Tongue (tissue), 2 donors: ENCODE measurements around the gene CLCNKB. TPM values are rescaled to one million over a fixed set of nuclear protein-coding genes. Genes with fewer than 3 reads are reported as not detected.

Experiments used
- DNase-seq: peaks from one replicate; pipeline ENCODE4 v3.0.0-alpha.2; 2015
- total RNA-seq: library from RNA; depleted of rRNA; stranded (reverse); fragments of >200 nt; gene quantifications from one replicate; pipeline ENCODE4 v1.2.3, GENCODE V29; 2014

CLCNKB gene
- total RNA-seq, 1 donor from 2014 or later = 0.41 TPM

DNA sequence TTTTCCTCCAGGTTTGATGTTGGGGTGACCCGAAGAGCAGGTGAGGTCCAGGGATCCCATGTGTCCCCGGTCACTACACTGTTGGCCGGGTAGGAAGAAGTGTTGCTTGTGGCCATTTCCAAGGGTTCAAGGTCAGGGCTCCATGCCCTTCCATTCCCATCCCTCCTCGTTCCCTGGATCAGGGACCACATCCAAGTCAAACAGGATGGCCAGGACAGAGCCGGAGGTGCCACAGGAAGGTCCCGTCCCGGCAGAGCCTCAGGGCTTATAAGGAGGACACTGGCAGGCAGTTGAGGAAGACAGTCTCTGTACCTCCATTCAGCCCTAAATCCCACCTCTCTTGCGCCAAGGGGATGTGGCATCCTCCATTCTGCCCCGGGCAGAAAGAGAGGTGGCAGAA is 51.9 kb downstream of the CLCNKB start:
- no peak for DNase-seq

DNA sequence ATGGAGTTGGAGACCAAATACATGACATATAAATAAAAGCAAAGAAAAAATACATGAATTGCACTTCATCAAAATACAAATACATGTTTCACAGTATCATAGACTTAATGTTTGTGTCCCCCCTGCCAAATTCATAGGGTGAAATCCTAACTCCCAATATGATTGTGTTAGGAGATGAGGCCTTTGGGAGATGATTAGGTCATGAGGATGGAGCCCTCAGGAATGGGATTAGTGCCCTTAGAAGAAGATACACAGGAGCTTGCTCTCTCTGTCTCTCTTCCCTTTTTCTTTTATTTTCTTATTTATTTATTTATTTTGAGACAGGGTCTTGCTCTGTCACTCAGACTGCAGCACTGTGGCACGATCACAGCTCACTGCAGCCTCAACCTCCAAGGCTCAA is 55.8 kb downstream of the CLCNKB start:
- no peak for DNase-seq

DNA sequence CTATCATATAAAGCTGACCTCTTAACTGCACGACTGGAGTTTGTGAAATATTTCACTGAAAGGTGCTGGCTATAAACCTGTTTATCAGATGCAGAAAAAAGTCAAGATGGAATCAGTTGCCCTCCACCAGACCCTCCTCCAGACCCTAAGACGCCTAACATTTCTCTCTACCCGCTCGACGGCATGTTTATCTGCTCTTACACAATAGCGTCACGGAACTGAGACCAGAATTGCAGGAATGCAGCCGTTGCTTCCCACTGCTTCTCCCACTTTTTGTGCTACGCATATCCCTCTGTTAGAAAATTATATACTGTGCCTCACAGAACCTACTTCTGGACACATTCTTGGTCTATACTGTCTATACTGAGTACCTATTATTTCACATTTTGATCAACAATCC is 58.0 kb downstream of the CLCNKB start:
- no peak for DNase-seq

Other genes starting within 250 kb of the CLCNKB start
- gene UQCRHL, start 236.1 kb upstream of the CLCNKB start, total RNA-seq = 1.1 TPM
- 64.5 TPM for gene SPEN, start 196.1 kb upstream of the CLCNKB start, total RNA-seq
- gene ZBTB17, start 67.7 kb upstream of the CLCNKB start, total RNA-seq = 22.7 TPM
- not detected for gene SRARP, start 39.5 kb upstream of the CLCNKB start, total RNA-seq
- 93.7 TPM for gene HSPB7, start 25.7 kb upstream of the CLCNKB start, total RNA-seq
- gene CLCNKA, start 21.7 kb upstream of the CLCNKB start, total RNA-seq = 0.41 TPM
- 0.72 TPM for gene FAM131C, start 29.9 kb downstream of the CLCNKB start, total RNA-seq
- 62.2 TPM for gene EPHA2, start 112.3 kb downstream of the CLCNKB start, total RNA-seq
- 27.6 TPM for gene ARHGEF19, start 168.9 kb downstream of the CLCNKB start, total RNA-seq
- gene CPLANE2, start 193.4 kb downstream of the CLCNKB start, total RNA-seq = 3.0 TPM